ENCODE data around the gene RFX3. TPM values are rescaled to one million over a fixed set of nuclear protein-coding genes. Genes with fewer than 3 reads are reported as not detected.

The RFX3 gene
- total RNA-seq, 1 experiment from 2014 or later = 8.4 TPM

DNA sequence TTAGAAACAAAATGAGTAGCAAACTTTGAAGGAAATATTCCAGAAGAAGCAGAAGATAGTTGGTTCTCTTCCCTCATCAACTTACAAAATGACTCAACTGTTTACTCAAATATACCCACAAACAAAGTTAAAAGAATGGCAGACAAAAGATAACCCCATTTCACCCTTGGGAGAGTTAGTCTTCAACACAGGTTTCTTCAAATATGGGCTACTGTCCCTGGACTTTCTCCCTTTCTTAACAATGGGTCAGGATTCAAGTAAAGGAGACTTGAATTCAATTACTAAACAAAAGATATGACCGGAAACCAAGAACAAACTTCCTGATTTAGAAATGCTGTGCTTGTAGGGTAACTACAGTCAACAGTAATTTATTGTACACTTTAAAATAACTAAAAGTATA is 14.2 kb downstream of the RFX3 start:
- intact Hi-C loops (cut with micrococcal nuclease; ENCODE audit: unreplicated experiment) = no loop called here
- no peak overlapping the region for H3K4me2 ChIP-seq
- TF ChIP-seq EZH2 (IDR thresholded peaks at IDR 0.05; ENCODE audit: low read depth) = no peak
- TF ChIP-seq, protein P1, sequence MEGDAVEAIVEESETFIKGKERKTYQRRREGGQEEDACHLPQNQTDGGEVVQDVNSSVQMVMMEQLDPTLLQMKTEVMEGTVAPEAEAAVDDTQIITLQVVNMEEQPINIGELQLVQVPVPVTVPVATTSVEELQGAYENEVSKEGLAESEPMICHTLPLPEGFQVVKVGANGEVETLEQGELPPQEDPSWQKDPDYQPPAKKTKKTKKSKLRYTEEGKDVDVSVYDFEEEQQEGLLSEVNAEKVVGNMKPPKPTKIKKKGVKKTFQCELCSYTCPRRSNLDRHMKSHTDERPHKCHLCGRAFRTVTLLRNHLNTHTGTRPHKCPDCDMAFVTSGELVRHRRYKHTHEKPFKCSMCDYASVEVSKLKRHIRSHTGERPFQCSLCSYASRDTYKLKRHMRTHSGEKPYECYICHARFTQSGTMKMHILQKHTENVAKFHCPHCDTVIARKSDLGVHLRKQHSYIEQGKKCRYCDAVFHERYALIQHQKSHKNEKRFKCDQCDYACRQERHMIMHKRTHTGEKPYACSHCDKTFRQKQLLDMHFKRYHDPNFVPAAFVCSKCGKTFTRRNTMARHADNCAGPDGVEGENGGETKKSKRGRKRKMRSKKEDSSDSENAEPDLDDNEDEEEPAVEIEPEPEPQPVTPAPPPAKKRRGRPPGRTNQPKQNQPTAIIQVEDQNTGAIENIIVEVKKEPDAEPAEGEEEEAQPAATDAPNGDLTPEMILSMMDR (conservative IDR thresholded peaks at IDR 0.05) = no peak
- H3K9me3 ChIP-seq (ENCODE audit: insufficient read depth, low read depth) = no peaks in the 10 kb centered on the region
- no TSS peak for BruUV-seq (replicated peaks)
- H3K4me1 ChIP-seq (replicated peaks; ENCODE audit: insufficient read depth) = no peaks in the 10 kb centered on the region
- POLR2A ChIA-PET (ENCODE audit: unreplicated experiment) = no interaction called here
- H3K36me3 ChIP-seq (ENCODE audit: low read depth) = no peaks in the 10 kb centered on the region
- no peak overlapping the region for H3K4me3 ChIP-seq
- no peaks in the 10 kb centered on the region for H3F3A ChIP-seq (ENCODE audit: insufficient read depth, low read depth)
- no peaks in the 10 kb centered on the region for H3K27me3 ChIP-seq (ENCODE audit: insufficient read depth, low read depth)
- CTCF ChIA-PET = no interaction called here
- no peak overlapping the region for H2AFZ ChIP-seq
- H3K27ac ChIP-seq = no peak overlapping the region
- H3K79me2 ChIP-seq (ENCODE audit: low read depth) = no peaks in the 10 kb centered on the region
- no peaks in the 10 kb centered on the region for H4K20me1 ChIP-seq (ENCODE audit: insufficient read depth)
- no peak for DNase-seq
- H3K9me2 ChIP-seq (ENCODE audit: insufficient read depth) = no peaks in the 10 kb centered on the region

DNA sequence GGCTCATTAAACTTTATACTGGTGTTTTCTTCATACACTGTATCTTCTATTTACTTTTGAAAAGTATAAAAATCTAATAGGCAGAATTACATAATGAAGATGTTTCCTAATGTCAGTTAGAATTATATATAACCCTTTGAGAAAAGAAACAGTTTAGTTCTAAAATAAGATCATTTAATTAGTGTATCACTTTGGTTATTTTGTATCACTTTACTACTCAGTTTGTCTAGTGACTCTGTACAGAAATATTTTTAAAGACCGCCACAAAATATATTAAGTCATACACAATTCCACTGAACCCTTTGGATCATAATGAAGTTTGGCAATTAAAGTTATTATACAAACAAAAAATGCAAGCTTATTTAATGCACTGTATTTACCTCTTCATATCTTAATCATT is 15.0 kb downstream of the RFX3 start:
- Histone ChIP-seq H3K36me3 (ENCODE audit: low read depth) (no peaks in the 10 kb centered on the region), H3K4me2 (no peak overlapping the region), H3K9me3 (ENCODE audit: insufficient read depth, low read depth) (no peaks in the 10 kb centered on the region), H4K20me1 (ENCODE audit: insufficient read depth) (no peaks in the 10 kb centered on the region), H3K9me2 (ENCODE audit: insufficient read depth) (no peaks in the 10 kb centered on the region), H3K79me2 (ENCODE audit: low read depth) (no peaks in the 10 kb centered on the region), H3K27me3 (ENCODE audit: insufficient read depth, low read depth) (no peaks in the 10 kb centered on the region), H3K4me3 (no peak overlapping the region), H3K4me1 (replicated peaks; ENCODE audit: insufficient read depth) (no peaks in the 10 kb centered on the region), H2AFZ (no peak overlapping the region), H3F3A (ENCODE audit: insufficient read depth, low read depth) (no peaks in the 10 kb centered on the region), H3K27ac (no peak overlapping the region)
- intact Hi-C loops (cut with micrococcal nuclease; ENCODE audit: unreplicated experiment) = no loop called here
- no peak for TF ChIP-seq EZH2 (IDR thresholded peaks at IDR 0.05; ENCODE audit: low read depth)
- TF ChIP-seq, protein P1 (conservative IDR thresholded peaks at IDR 0.05) = no peak
- no peak for DNase-seq
- POLR2A ChIA-PET (ENCODE audit: unreplicated experiment) = no interaction called here
- BruUV-seq (replicated peaks) = no TSS peak
- CTCF ChIA-PET = no interaction called here

- intact Hi-C loops (cut with micrococcal nuclease; ENCODE audit: unreplicated experiment) = no loop called here
- H3K4me3 ChIP-seq = no peak overlapping the region
These were observed 15.9 kb downstream of the RFX3 start for GRCh38 chr9:3509926-3510325.

More at GRCh38 chr9:3509926-3510325, 15.9 kb downstream of the RFX3 start:
- Histone ChIP-seq H3K36me3 (ENCODE audit: low read depth) (no peaks in the 10 kb centered on the region), H3K4me1 (replicated peaks; ENCODE audit: insufficient read depth) (no peaks in the 10 kb centered on the region), H3K79me2 (ENCODE audit: low read depth) (no peaks in the 10 kb centered on the region), H3K27me3 (ENCODE audit: insufficient read depth, low read depth) (no peaks in the 10 kb centered on the region), H3K9me2 (ENCODE audit: insufficient read depth) (no peaks in the 10 kb centered on the region), H3F3A (ENCODE audit: insufficient read depth, low read depth) (no peaks in the 10 kb centered on the region), H3K27ac (no peak overlapping the region), H3K4me2 (no peak overlapping the region), H3K9me3 (ENCODE audit: insufficient read depth, low read depth) (no peaks in the 10 kb centered on the region), H4K20me1 (ENCODE audit: insufficient read depth) (no peaks in the 10 kb centered on the region), H2AFZ (no peak overlapping the region)
- DNase-seq = no peak
- no peak for TF ChIP-seq EZH2 (IDR thresholded peaks at IDR 0.05; ENCODE audit: low read depth)
- TF ChIP-seq, protein P1 (conservative IDR thresholded peaks at IDR 0.05) = no peak
- ChIA-PET POLR2A (ENCODE audit: unreplicated experiment) (no interaction called here), CTCF (no interaction called here)
- no TSS peak for BruUV-seq (replicated peaks)

All from PC-9 (cell line).